CD14-positive monocyte (primary cell): ENCODE data around the gene GRID1. TPM values are rescaled to one million over a fixed set of nuclear protein-coding genes. Genes with fewer than 3 reads are reported as not detected.

Experiments used
- DNase-seq, 3 donors: peaks; one replicate each; pipeline ENCODE4 v3.0.0-alpha.2; 2011 to 2022
- H2AFZ ChIP-seq: 2 replicates; pipeline ENCODE4 v1.6.0; 2012; ENCODE audit warnings: mild to moderate bottlenecking, low read depth, low read length, inconsistent platforms; ENCODE audit not compliant: insufficient read depth, poor library complexity, severe bottlenecking
- H3K27ac ChIP-seq, 2 donors: 1 replicate in 1 of 2; 2 replicates in 1 of 2; pipeline ENCODE4 v1.5.1; 2012 to 2013; ENCODE audit warnings: low read length in 2 of 2, control low read depth in 1 of 2, inconsistent platforms in 1 of 2, low read depth in 1 of 2, mild to moderate bottlenecking in 1 of 2
- H3K27me3 ChIP-seq, 2 donors: one replicate each; pipeline versions ENCODE4 v1.6.0 to v1.6.1; 2011 to 2013; ENCODE audit warnings: low read length in 2 of 2; ENCODE audit not compliant: control insufficient read depth in 2 of 2, insufficient read depth in 2 of 2
- H3K36me3 ChIP-seq, 2 donors: replicated peaks in 1 of 2; 1 replicate in 1 of 2; 2 replicates in 1 of 2; pipeline versions ENCODE4 v1.5.1 to v1.6.1; 2012 to 2013; ENCODE audit warnings: low read length in 2 of 2, control low read depth in 1 of 2, inconsistent platforms in 1 of 2, mild to moderate bottlenecking in 1 of 2; ENCODE audit not compliant: insufficient read depth in 2 of 2, control insufficient read depth in 1 of 2
- H3K4me1 ChIP-seq, 2 donors: 1 replicate in 1 of 2; 2 replicates in 1 of 2; pipeline versions ENCODE4 v1.5.1 to v1.6.1; 2012 to 2013; ENCODE audit warnings: low read length in 2 of 2, control low read depth in 1 of 2, inconsistent platforms in 1 of 2, mild to moderate bottlenecking in 1 of 2, moderate library complexity in 1 of 2; ENCODE audit not compliant: insufficient read depth in 2 of 2, control insufficient read depth in 1 of 2
- H3K4me2 ChIP-seq: replicated peaks from 2 replicates; pipeline ENCODE3; 2012; ENCODE audit warnings: low read length, moderate library complexity, mild to moderate bottlenecking; ENCODE audit not compliant: poor library complexity, severe bottlenecking; ENCODE audit errors: extremely low read depth
- H3K4me3 ChIP-seq, 3 experiments: fragments of 200-600 bp in 1 of 3; sonication (generic) in 1 of 3; replicated peaks in 1 of 3; 1 replicate in 2 of 3; 2 replicates in 1 of 3; pipeline ENCODE4 v1.5.1; 2011 to 2013; ENCODE audit warnings: low read length in 3 of 3, mild to moderate bottlenecking in 3 of 3, control low read depth in 2 of 3, low read depth in 2 of 3, inconsistent platforms in 1 of 3, moderate library complexity in 1 of 3
- H3K79me2 ChIP-seq: 2 replicates; pipeline ENCODE4 v1.6.0; 2012; ENCODE audit warnings: mild to moderate bottlenecking, control low read depth, inconsistent platforms, low read length, moderate library complexity; ENCODE audit not compliant: insufficient read depth
- H3K9ac ChIP-seq: 2 replicates; pipeline ENCODE4 v1.6.0; 2017; ENCODE audit warnings: low read length, mild to moderate bottlenecking; ENCODE audit not compliant: insufficient read depth, poor library complexity, severe bottlenecking
- H3K9me3 ChIP-seq, 2 donors: replicated peaks in 1 of 2; 1 replicate in 1 of 2; 2 replicates in 1 of 2; pipeline versions ENCODE4 v1.5.1 to v1.6.1; 2012 to 2013; ENCODE audit warnings: low read length in 2 of 2, control low read depth in 1 of 2; ENCODE audit not compliant: control insufficient read depth in 1 of 2, insufficient read depth in 1 of 2
- H4K20me1 ChIP-seq: 2 replicates; pipeline ENCODE4 v1.6.0; 2012; ENCODE audit warnings: mild to moderate bottlenecking, low read length, control low read depth, moderate library complexity; ENCODE audit not compliant: insufficient read depth
- H3K27ac Mint-ChIP-seq, 7 donors: one replicate each; pipeline ENCODE4 v1.8.0; 2020; ENCODE audit warnings: mild to moderate bottlenecking in 7 of 7, mixed read lengths in 7 of 7, moderate library complexity in 6 of 7, inconsistent platforms in 2 of 7
- H3K27me3 Mint-ChIP-seq, 3 donors: one replicate each; pipeline ENCODE4 v1.8.0; 2021 to 2022; ENCODE audit warnings: low read depth in 3 of 3, mild to moderate bottlenecking in 3 of 3, mixed read lengths in 3 of 3, moderate library complexity in 3 of 3, inconsistent platforms in 1 of 3
- H3K36me3 Mint-ChIP-seq, 2 donors: one replicate each; pipeline ENCODE4 v1.8.0; 2020; ENCODE audit warnings: mixed read lengths in 2 of 2, inconsistent platforms in 1 of 2, mild to moderate bottlenecking in 1 of 2
- H3K4me1 Mint-ChIP-seq: one replicate; pipeline ENCODE4 v1.8.0; 2020; ENCODE audit warnings: mild to moderate bottlenecking, mixed read lengths
- H3K4me3 Mint-ChIP-seq, 2 donors: one replicate each; pipeline ENCODE4 v1.8.0; 2020; ENCODE audit warnings: mild to moderate bottlenecking in 2 of 2, mixed read lengths in 2 of 2, moderate library complexity in 1 of 2
- H3K9me3 Mint-ChIP-seq, 7 donors: one replicate each; pipeline ENCODE4 v1.8.0; 2020 to 2022; ENCODE audit warnings: mixed read lengths in 7 of 7, mild to moderate bottlenecking in 6 of 7, moderate library complexity in 6 of 7, inconsistent platforms in 2 of 7
- CTCF ChIP-seq: fragments of 200-600 bp; IDR thresholded peaks from one replicate; pipeline ENCODE4 v1.8.0; 2022; ENCODE audit warnings: antibody characterized with exemption, mild to moderate bottlenecking
- WGBS: methylation state at CpG from one replicate; pipeline ENCODE4 v1.1.5; 2013; ENCODE audit warnings: missing lambda C conversion rate; ENCODE audit not compliant: insufficient coverage; 5-methylcytosine and 5-hydroxymethylcytosine counted together
- intact Hi-C, 2 donors: fragments of 100-400 bp; cut with micrococcal nuclease; formaldehyde crosslinking; loops; one replicate each; pipeline versions ENCODE4 v1.15.0 to v1.15.1; 2023
- polyA plus RNA-seq, 3 donors: library from polyadenylated mRNA; depleted of rRNA in 1 of 3; unstranded in 2 of 3; stranded (reverse) in 1 of 3; fragments of 300-500 nt in 2 of 3; fragments of >200 nt in 1 of 3; fragmentation: Illumina TruSeq in 2 of 3; gene quantifications; 1 replicate in 2 of 3; 2 replicates in 1 of 3; pipeline ENCODE4 v1.2.3, GENCODE V29; 2012 to 2021

Gene GRID1
- polyA plus RNA-seq, 3 donors: not detected

- H3K9me3 ChIP-seq: peaks cover 0 to 6% of the 10 kb centered on the region in 2 donors
- H3K27me3 Mint-ChIP-seq: peaks cover 0 to 3% (median 0%) of the 10 kb centered on the region in 3 donors
- no peaks in the 10 kb centered on the region for H3K4me1 Mint-ChIP-seq
- WGBS: 100% methylated on average over 4 of the region's 5 CpGs
- no peaks in the 10 kb centered on the region for H4K20me1 ChIP-seq
- H3K4me2 ChIP-seq: no peak overlapping the region
- no peak for TF ChIP-seq CTCF
- H3K9ac ChIP-seq: no peak overlapping the region
- H3K27me3 ChIP-seq: no peaks in the 10 kb centered on the region
- H3K4me3 ChIP-seq: no peak overlapping the region
- no peak overlapping the region for H3K4me3 Mint-ChIP-seq
- no peaks in the 10 kb centered on the region for H3K79me2 ChIP-seq
- H3K9me3 Mint-ChIP-seq: peaks cover 0 to 8% (median 4%) of the 10 kb centered on the region in 7 donors
- no peaks in the 10 kb centered on the region for H3K4me1 ChIP-seq
- H3K36me3 Mint-ChIP-seq: no peaks in the 10 kb centered on the region
- no peak overlapping the region for H3K27ac Mint-ChIP-seq
- intact Hi-C loops: no loop called here
- no peak for DNase-seq
- H3K27ac ChIP-seq: no peak overlapping the region
- H3K36me3 ChIP-seq: no peaks in the 10 kb centered on the region
- no peak overlapping the region for H2AFZ ChIP-seq
Measured at GRCh38 chr10:85611093-85611740, 755.4 kb downstream of the GRID1 start.

GRCh38 chr10:85610381-85611092, 756.1 kb downstream of the GRID1 start:
- no peak overlapping the region for H3K4me3 ChIP-seq
- 100% methylated on average over 2 of the region's 3 CpGs for WGBS
- no peak for TF ChIP-seq CTCF
- no peaks in the 10 kb centered on the region for H3K4me1 ChIP-seq
- H3K4me2 ChIP-seq: no peak overlapping the region
- no peaks in the 10 kb centered on the region for H3K4me1 Mint-ChIP-seq
- no peaks in the 10 kb centered on the region for H3K36me3 Mint-ChIP-seq
- H3K79me2 ChIP-seq: no peaks in the 10 kb centered on the region
- no peak overlapping the region for H3K9ac ChIP-seq
- no peak for DNase-seq
- H3K27ac ChIP-seq: no peak overlapping the region
- H3K27me3 ChIP-seq: no peaks in the 10 kb centered on the region
- H3K4me3 Mint-ChIP-seq: no peak overlapping the region
- H3K36me3 ChIP-seq: no peaks in the 10 kb centered on the region
- H4K20me1 ChIP-seq: no peaks in the 10 kb centered on the region
- H2AFZ ChIP-seq: no peak overlapping the region
- H3K9me3 ChIP-seq: peaks cover 0 to 6% of the 10 kb centered on the region in 2 donors
- H3K27me3 Mint-ChIP-seq: peaks cover 0 to 3% (median 0%) of the 10 kb centered on the region in 3 donors
- intact Hi-C loops: no loop called here
- no peak overlapping the region for H3K27ac Mint-ChIP-seq
- H3K9me3 Mint-ChIP-seq: peaks cover 0 to 8% (median 4%) of the 10 kb centered on the region in 7 donors
